Activated CD4-positive, alpha-beta memory T cell treated with anti-CD3 and anti-CD28 coated beads, Interleukin-2, amount 10 ng/mL, durations not matched to agents 7 days and 5 days (primary cell): ENCODE data around the gene C12orf75. TPM values are rescaled to one million over a fixed set of nuclear protein-coding genes. Genes with fewer than 3 reads are reported as not detected.
A peak's percentile ranks its signal among the peaks of the same experiment; 100 is the strongest.

Experiments used
- CTCF ChIA-PET: fragments of 350-600 bp; sonication (Branson Sonifier 250); formaldehyde crosslinking; loops from one replicate; lab custom pipeline; 2021; ENCODE audit warnings: antibody characterized with exemption, inconsistent platforms; lab: Charles Lee
- POLR2A ChIA-PET: fragments of 350-600 bp; sonication (Branson Sonifier 250); formaldehyde crosslinking; loops from one replicate; lab custom pipeline; 2021; ENCODE audit warnings: antibody characterized with exemption; lab: Charles Lee
- DNase-seq: peaks from one replicate; pipeline ENCODE4 v3.0.0-alpha.2; 2020
- H3K27ac Mint-ChIP-seq: one replicate; pipeline ENCODE4 v1.8.0; 2021; ENCODE audit warnings: mild to moderate bottlenecking, mixed read lengths
- H3K27me3 Mint-ChIP-seq: one replicate; pipeline ENCODE4 v1.8.0; 2021; ENCODE audit warnings: mixed read lengths
- H3K36me3 Mint-ChIP-seq: one replicate; pipeline ENCODE4 v1.8.0; 2021; ENCODE audit warnings: low read depth, mixed read lengths
- H3K4me1 Mint-ChIP-seq: one replicate; pipeline ENCODE4 v1.8.0; 2021; ENCODE audit warnings: mixed read lengths
- H3K4me3 Mint-ChIP-seq: one replicate; pipeline ENCODE4 v1.8.0; 2021; ENCODE audit warnings: mild to moderate bottlenecking, mixed read lengths
- H3K9me3 Mint-ChIP-seq: one replicate; pipeline ENCODE4 v1.8.0; 2021; ENCODE audit warnings: mixed read lengths
- total RNA-seq, 2 experiments: library from RNA; stranded (reverse); gene quantifications; one replicate each; pipeline ENCODE4 v1.2.3, GENCODE V29; 2021

Gene C12orf75
- 100 to 1,000 TPM; 288 to 312 TPM for total RNA-seq

GRCh38 chr12:105330283-105330930, at the start of gene C12orf75:
TSS of gene C12orf75 (plus strand) at chr12:105330691. CDS start at chr12:105330892, 201 bp downstream.
- Mint-ChIP-seq H3K9me3 (no peaks in the 10 kb centered on the region), H3K4me1 (peaks cover 81% of the 10 kb centered on the region), H3K36me3 (peaks cover 39% of the 10 kb centered on the region), H3K27ac (peak within 1 kb of the TSS; percentile 88), H3K4me3 (peak within 1 kb of the TSS; percentile 90), H3K27me3 (no peaks in the 10 kb centered on the region)
- peak; percentile 95 for DNase-seq
- ChIA-PET POLR2A (interaction anchor here (0.7 to 5.2 kb wide), 14 partner anchors 12 to 1401 kb away, joined by 3 to 41 read pairs (median 4); partner anchors contain the start of genes APPL2, HSP90B1 and WASHC4), CTCF (interaction anchor here (1.1 to 2.0 kb wide), 3 partner anchors 27 to 95 kb away, joined by 3 to 5 read pairs (median 4); partner anchors contain the start of gene APPL2)

- Mint-ChIP-seq H3K9me3 (no peaks in the 10 kb centered on the region), H3K27me3 (peaks cover 18% of the 10 kb centered on the region), H3K36me3 (peaks cover 7% of the 10 kb centered on the region), H3K4me3 (no peak overlapping the region), H3K27ac (no peak overlapping the region), H3K4me1 (peaks cover 4% of the 10 kb centered on the region)
- POLR2A ChIA-PET = no interaction called here
- CTCF ChIA-PET = no interaction called here
- DNase-seq = no peak
Measured at GRCh38 chr12:105280966-105281693, 49.4 kb upstream of the C12orf75 start.

- peaks cover 18% of the 10 kb centered on the region for H3K27me3 Mint-ChIP-seq
Measured at GRCh38 chr12:105281694-105282049, 48.8 kb upstream of the C12orf75 start.

GRCh38 chr12:105285378-105285777, 45.1 kb upstream of the C12orf75 start:
- H3K4me1 Mint-ChIP-seq = no peaks in the 10 kb centered on the region
- H3K4me3 Mint-ChIP-seq = no peak overlapping the region
- H3K9me3 Mint-ChIP-seq = no peaks in the 10 kb centered on the region
- CTCF ChIA-PET = no interaction called here
- POLR2A ChIA-PET = no interaction called here
- no peak for DNase-seq
- H3K27ac Mint-ChIP-seq = no peak overlapping the region
- peaks cover 7% of the 10 kb centered on the region for H3K36me3 Mint-ChIP-seq
- H3K27me3 Mint-ChIP-seq = peaks cover 18% of the 10 kb centered on the region

More at GRCh38 chr12:105281694-105282049, 48.8 kb upstream of the C12orf75 start:
- H3K36me3 Mint-ChIP-seq = peaks cover 7% of the 10 kb centered on the region
- no peak for DNase-seq
- peaks cover 2% of the 10 kb centered on the region for H3K4me1 Mint-ChIP-seq
- no peak overlapping the region for H3K27ac Mint-ChIP-seq
- H3K9me3 Mint-ChIP-seq = no peaks in the 10 kb centered on the region
- ChIA-PET POLR2A (no interaction called here), CTCF (no interaction called here)
- H3K4me3 Mint-ChIP-seq = no peak overlapping the region

- CTCF ChIA-PET = no interaction called here
- peaks cover 7% of the 10 kb centered on the region for H3K36me3 Mint-ChIP-seq
- H3K27me3 Mint-ChIP-seq = peaks cover 18% of the 10 kb centered on the region
- no peak for DNase-seq
- no peaks in the 10 kb centered on the region for H3K4me1 Mint-ChIP-seq
- H3K9me3 Mint-ChIP-seq = no peaks in the 10 kb centered on the region
- H3K27ac Mint-ChIP-seq = no peak overlapping the region
- POLR2A ChIA-PET = no interaction called here
- H3K4me3 Mint-ChIP-seq = no peak overlapping the region
Measured at GRCh38 chr12:105287408-105287807, 43.1 kb upstream of the C12orf75 start.

- peaks cover 7% of the 10 kb centered on the region for H3K36me3 Mint-ChIP-seq
- H3K27me3 Mint-ChIP-seq = peaks cover 18% of the 10 kb centered on the region
- ChIA-PET CTCF (no interaction called here), POLR2A (no interaction called here)
- no peak overlapping the region for H3K27ac Mint-ChIP-seq
- no peak overlapping the region for H3K4me3 Mint-ChIP-seq
- no peaks in the 10 kb centered on the region for H3K4me1 Mint-ChIP-seq
- H3K9me3 Mint-ChIP-seq = no peaks in the 10 kb centered on the region
- no peak for DNase-seq
Measured at GRCh38 chr12:105288311-105288996, 42.0 kb upstream of the C12orf75 start.

GRCh38 chr12:105289114-105289904, 41.2 kb upstream of the C12orf75 start:
- CTCF ChIA-PET = no interaction called here
- no peaks in the 10 kb centered on the region for H3K4me1 Mint-ChIP-seq
- no peaks in the 10 kb centered on the region for H3K9me3 Mint-ChIP-seq
- DNase-seq = no peak
- no peak overlapping the region for H3K4me3 Mint-ChIP-seq
- POLR2A ChIA-PET = no interaction called here
- no peak overlapping the region for H3K27ac Mint-ChIP-seq
- peaks cover under 1% of the 10 kb centered on the region for H3K36me3 Mint-ChIP-seq
- peaks cover 9% of the 10 kb centered on the region for H3K27me3 Mint-ChIP-seq

- DNase-seq = no peak
- Mint-ChIP-seq H3K4me3 (no peak overlapping the region), H3K9me3 (no peaks in the 10 kb centered on the region), H3K27me3 (no peaks in the 10 kb centered on the region), H3K4me1 (no peaks in the 10 kb centered on the region), H3K36me3 (peaks cover 5% of the 10 kb centered on the region), H3K27ac (no peak overlapping the region)
- CTCF ChIA-PET = no interaction called here
- POLR2A ChIA-PET = interaction anchor here (1.1 kb wide), 1 partner anchor 55 kb away, joined by 3 read pairs; no protein-coding TSS in a partner anchor
Measured at GRCh38 chr12:105291531-105291930, 39.0 kb upstream of the C12orf75 start.

- peaks cover 3% of the 10 kb centered on the region for H3K9me3 Mint-ChIP-seq
- ChIA-PET CTCF (interaction anchor here (0.9 to 1.1 kb wide), 2 partner anchors 28 to 91 kb away, joined by 3 read pairs; no protein-coding TSS in a partner anchor), POLR2A (interaction anchor here (1.0 to 1.1 kb wide), 2 partner anchors 38 to 54 kb away, joined by 3 read pairs; partner anchors contain the start of gene C12orf75)
- DNase-seq = no peak
- no peak overlapping the region for H3K27ac Mint-ChIP-seq
- H3K4me1 Mint-ChIP-seq = no peaks in the 10 kb centered on the region
- H3K4me3 Mint-ChIP-seq = no peak overlapping the region
- peaks cover 7% of the 10 kb centered on the region for H3K36me3 Mint-ChIP-seq
- H3K27me3 Mint-ChIP-seq = no peaks in the 10 kb centered on the region
Measured at GRCh38 chr12:105292705-105293104, 37.8 kb upstream of the C12orf75 start.

GRCh38 chr12:105293187-105293586, 37.3 kb upstream of the C12orf75 start:
- H3K4me1 Mint-ChIP-seq = no peaks in the 10 kb centered on the region
- no peak overlapping the region for H3K4me3 Mint-ChIP-seq
- peaks cover 11% of the 10 kb centered on the region for H3K36me3 Mint-ChIP-seq
- DNase-seq = no peak
- H3K9me3 Mint-ChIP-seq = peaks cover 7% of the 10 kb centered on the region
- POLR2A ChIA-PET = interaction anchor here (1.0 kb wide), 1 partner anchor 37 kb away, joined by 3 read pairs; the partner anchor contains the start of gene C12orf75
- no peaks in the 10 kb centered on the region for H3K27me3 Mint-ChIP-seq
- no peak overlapping the region for H3K27ac Mint-ChIP-seq
- CTCF ChIA-PET = interaction anchor here (0.9 to 1.1 kb wide), 3 partner anchors 27 to 90 kb away, joined by 3 read pairs; no protein-coding TSS in a partner anchor

- no peak overlapping the region for H3K4me3 Mint-ChIP-seq
- no peak for DNase-seq
- H3K36me3 Mint-ChIP-seq = peaks cover 11% of the 10 kb centered on the region
- CTCF ChIA-PET = interaction anchor here (1.1 kb wide), 1 partner anchor 63 kb away, joined by 3 read pairs; no protein-coding TSS in a partner anchor
- POLR2A ChIA-PET = interaction anchor here (1.0 kb wide), 1 partner anchor 37 kb away, joined by 6 read pairs; no protein-coding TSS in a partner anchor
- no peak overlapping the region for H3K27ac Mint-ChIP-seq
- H3K4me1 Mint-ChIP-seq = no peaks in the 10 kb centered on the region
- peaks cover 9% of the 10 kb centered on the region for H3K9me3 Mint-ChIP-seq
- H3K27me3 Mint-ChIP-seq = no peaks in the 10 kb centered on the region
Measured at GRCh38 chr12:105294161-105294560, 36.3 kb upstream of the C12orf75 start.

GRCh38 chr12:105294886-105295479, 35.5 kb upstream of the C12orf75 start:
- ChIA-PET CTCF (no interaction called here), POLR2A (no interaction called here)
- Mint-ChIP-seq H3K27me3 (no peaks in the 10 kb centered on the region), H3K4me3 (no peak overlapping the region), H3K27ac (no peak overlapping the region), H3K9me3 (peaks cover 16% of the 10 kb centered on the region), H3K4me1 (no peaks in the 10 kb centered on the region), H3K36me3 (peaks cover 14% of the 10 kb centered on the region)
- DNase-seq = no peak
